H9 (cell line): ENCODE measurements around the gene ETV5. TPM values are rescaled to one million over a fixed set of nuclear protein-coding genes. Genes with fewer than 3 reads are reported as not detected.
A peak's percentile ranks its signal among the peaks of the same experiment; 100 is the strongest.

Experiments used
- DNase-seq: peaks from one replicate; pipeline ENCODE4 v3.0.0-alpha.2; 2017
- H2AFZ ChIP-seq: one replicate; pipeline ENCODE4 v1.6.1; 2013; ENCODE audit warnings: mild to moderate bottlenecking, low read length, control low read depth, moderate library complexity
- H2AK5ac ChIP-seq: 2 replicates; pipeline ENCODE4 v1.6.1; 2013; ENCODE audit warnings: low read length, control low read depth, mixed read lengths; ENCODE audit not compliant: insufficient read length
- H2BK120ac ChIP-seq: one replicate; pipeline ENCODE4 v1.6.1; 2013; ENCODE audit warnings: low read depth, mild to moderate bottlenecking, low read length, control low read depth, inconsistent platforms; ENCODE audit not compliant: poor library complexity, severe bottlenecking
- H2BK12ac ChIP-seq: 2 replicates; pipeline ENCODE4 v1.6.1; 2013; ENCODE audit warnings: low read length, control low read depth, mixed read lengths, low read depth; ENCODE audit not compliant: insufficient read length
- H2BK15ac ChIP-seq: 2 replicates; pipeline ENCODE4 v1.6.1; 2013; ENCODE audit warnings: low read depth, low read length, control low read depth
- H2BK20ac ChIP-seq: one replicate; pipeline ENCODE4 v1.6.1; 2013; ENCODE audit warnings: low read depth, mild to moderate bottlenecking, low read length, control low read depth, inconsistent platforms; ENCODE audit not compliant: poor library complexity, severe bottlenecking
- H2BK5ac ChIP-seq: 2 replicates; pipeline ENCODE4 v1.6.1; 2013; ENCODE audit warnings: low read length, control low read depth, mixed read lengths; ENCODE audit not compliant: insufficient read length
- H3K14ac ChIP-seq: 2 replicates; pipeline ENCODE4 v1.6.1; 2013; ENCODE audit warnings: low read length, control low read depth; ENCODE audit not compliant: insufficient read depth
- H3K18ac ChIP-seq: 2 replicates; pipeline ENCODE4 v1.6.1; 2013; ENCODE audit warnings: low read depth, mild to moderate bottlenecking, mixed read lengths, low read length, control low read depth; ENCODE audit not compliant: insufficient read length
- H3K23ac ChIP-seq: 2 replicates; pipeline ENCODE4 v1.6.1; 2013; ENCODE audit warnings: low read length, control low read depth, mixed read lengths, low read depth; ENCODE audit not compliant: insufficient read length
- H3K23me2 ChIP-seq: 2 replicates; pipeline ENCODE4 v1.6.1; 2013; ENCODE audit warnings: low read depth, mild to moderate bottlenecking, mixed read lengths, low read length, control low read depth; ENCODE audit not compliant: insufficient read length, poor library complexity, severe bottlenecking
- H3K27ac ChIP-seq: 2 replicates; pipeline ENCODE4 v1.5.1; 2013; ENCODE audit warnings: low read length, control low read depth, mixed read lengths, low read depth; ENCODE audit not compliant: insufficient read length
- H3K27me3 ChIP-seq: 2 replicates; pipeline ENCODE4 v1.6.1; 2013; ENCODE audit warnings: low read length, control low read depth, inconsistent platforms; ENCODE audit not compliant: insufficient read depth
- H3K4ac ChIP-seq: 2 replicates; pipeline ENCODE4 v1.6.1; 2013; ENCODE audit warnings: low read depth, mild to moderate bottlenecking, control low read depth, inconsistent platforms, low read length, moderate library complexity
- H3K4me1 ChIP-seq: 2 replicates; pipeline ENCODE4 v1.6.1; 2013; ENCODE audit warnings: low read length, control low read depth, inconsistent platforms; ENCODE audit not compliant: insufficient read depth
- H3K4me2 ChIP-seq: 2 replicates; pipeline ENCODE4 v1.6.1; 2013; ENCODE audit warnings: low read length, control low read depth, mixed read lengths; ENCODE audit not compliant: insufficient read length, insufficient read depth
- H3K56ac ChIP-seq: 2 replicates; pipeline ENCODE4 v1.6.1; 2013; ENCODE audit warnings: low read depth, mild to moderate bottlenecking, mixed read lengths, low read length, control low read depth; ENCODE audit not compliant: insufficient read length
- H3K79me1 ChIP-seq: 2 replicates; pipeline ENCODE4 v1.6.1; 2013; ENCODE audit warnings: low read depth, mild to moderate bottlenecking, moderate library complexity, low read length, control low read depth, inconsistent platforms; ENCODE audit not compliant: insufficient read depth, poor library complexity, severe bottlenecking
- H3K79me2 ChIP-seq: 2 replicates; pipeline ENCODE4 v1.6.1; 2013; ENCODE audit warnings: low read length, control low read depth, inconsistent platforms; ENCODE audit not compliant: insufficient read depth
- H3K9ac ChIP-seq: 2 replicates; pipeline ENCODE4 v1.6.1; 2013; ENCODE audit warnings: low read length, control low read depth, mixed read lengths; ENCODE audit not compliant: insufficient read length; ENCODE audit errors: extremely low read depth
- H3K9me3 ChIP-seq: one replicate; pipeline ENCODE4 v1.6.1; 2013; ENCODE audit warnings: low read depth, low read length, inconsistent platforms; ENCODE audit not compliant: control insufficient read depth
- H3T11ph ChIP-seq: one replicate; pipeline ENCODE4 v1.6.1; 2013; ENCODE audit warnings: mild to moderate bottlenecking, low read length, control low read depth, inconsistent platforms
- H4K20me1 ChIP-seq: one replicate; pipeline ENCODE4 v1.6.1; 2013; ENCODE audit not compliant: control insufficient read depth, insufficient read length, insufficient read depth
- H4K5ac ChIP-seq: 2 replicates; pipeline ENCODE4 v1.6.1; 2013; ENCODE audit warnings: low read depth, mild to moderate bottlenecking, mixed read lengths, low read length, control low read depth; ENCODE audit not compliant: insufficient read length
- H4K8ac ChIP-seq: replicated peaks from 2 replicates; pipeline ENCODE4 v1.6.1; 2013; ENCODE audit warnings: low read length, control low read depth, mixed read lengths, low read depth; ENCODE audit not compliant: insufficient read length
- H4K91ac ChIP-seq: 2 replicates; pipeline ENCODE4 v1.6.1; 2013; ENCODE audit warnings: low read depth, mild to moderate bottlenecking, moderate library complexity, mixed read lengths, low read length, control low read depth; ENCODE audit not compliant: insufficient read length
- H3K27ac Mint-ChIP-seq, 3 experiments: 2 replicates in 2 of 3; 3 replicates in 1 of 3; pipeline ENCODE4 v1.8.0; 2020 to 2021; ENCODE audit warnings: mixed read lengths in 3 of 3, mild to moderate bottlenecking in 1 of 3, moderate library complexity in 1 of 3
- H3K27me3 Mint-ChIP-seq: 2 replicates; pipeline ENCODE4 v1.8.0; 2021; ENCODE audit warnings: low read depth, mild to moderate bottlenecking, moderate library complexity, mixed read lengths
- H3K36me3 Mint-ChIP-seq, 3 experiments: 2 replicates in 2 of 3; 3 replicates in 1 of 3; pipeline ENCODE4 v1.8.0; 2020 to 2021; ENCODE audit warnings: low read depth in 3 of 3, mixed read lengths in 3 of 3; ENCODE audit not compliant: insufficient read depth in 1 of 3
- H3K4me1 Mint-ChIP-seq, 2 experiments: 2 replicates each; pipeline ENCODE4 v1.8.0; 2020; ENCODE audit warnings: mixed read lengths in 2 of 2
- H3K4me3 Mint-ChIP-seq, 2 experiments: 2 replicates in 1 of 2; 3 replicates in 1 of 2; pipeline ENCODE4 v1.8.0; 2020 to 2021; ENCODE audit warnings: mild to moderate bottlenecking in 2 of 2, mixed read lengths in 2 of 2, moderate library complexity in 1 of 2
- H3K9me3 Mint-ChIP-seq, 2 experiments: 2 replicates in 1 of 2; 3 replicates in 1 of 2; pipeline ENCODE4 v1.8.0; 2020; ENCODE audit warnings: mild to moderate bottlenecking in 2 of 2, mixed read lengths in 2 of 2, moderate library complexity in 1 of 2
- WGBS: extraction: QIAGEN DNeasy Blood & Tissue Kit; methylation state at CpG from one replicate; pipeline ENCODE4 v1.1.7; 2013; ENCODE audit warnings: missing lambda C conversion rate, low lambda C conversion rate, mixed read lengths; ENCODE audit not compliant: insufficient read length; ENCODE audit errors: extremely low coverage; 5-methylcytosine and 5-hydroxymethylcytosine counted together
- total RNA-seq: library from RNA; stranded (reverse); gene quantifications from 2 replicates; pipeline ENCODE4 v1.2.1, GENCODE V29; 2021
- TF ChIP-seq, protein P1 (sequence below): fragments of 200-600 bp; sonication (generic); conservative IDR thresholded peaks from 3 replicates; pipeline ENCODE4 v1.8.0; 2021; ENCODE audit warnings: antibody characterized with exemption, mild to moderate bottlenecking

ETV5 gene
- total RNA-seq, 1 experiment from 2014 or later: 7.7 TPM

DNA sequence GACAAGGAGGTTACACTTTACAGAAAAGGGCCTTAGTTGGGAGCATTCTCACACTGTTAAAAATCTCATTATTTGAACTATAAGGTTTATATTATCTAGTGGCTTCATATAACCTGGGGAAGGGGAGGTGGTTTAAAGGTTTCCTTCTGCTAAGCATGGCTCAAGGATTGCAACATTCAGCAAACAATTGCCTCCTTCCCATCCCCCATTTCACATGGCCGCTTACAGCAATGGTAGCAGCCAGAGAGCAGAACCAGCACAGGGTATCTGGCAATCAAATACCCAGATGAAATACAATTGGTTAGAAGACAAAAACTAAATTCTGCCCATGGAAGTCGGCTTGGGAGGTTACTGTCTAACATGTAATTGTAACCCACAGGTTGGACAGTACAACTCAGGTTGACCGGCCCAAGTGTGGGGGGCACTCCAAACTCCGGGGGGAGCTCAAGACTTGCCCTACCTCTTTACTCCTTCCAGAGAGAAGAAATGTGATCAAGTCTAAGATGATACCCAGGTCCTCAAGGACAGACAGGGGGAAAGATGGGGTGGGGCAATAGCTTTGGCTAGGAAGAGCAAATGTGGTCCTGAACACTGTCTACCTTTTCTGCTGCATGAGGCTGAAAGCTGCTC is 15.5 kb downstream of the ETV5 start:
- Histone ChIP-seq H3K14ac (no peak overlapping the region), H3K4me1 (peaks cover 10% of the 10 kb centered on the region; the same call in 1 of the 2 replicates), H3K27ac (no peak overlapping the region), H4K8ac (no peak overlapping the region), H3K9me3 (no peaks in the 10 kb centered on the region), H2BK15ac (no peak overlapping the region), H3T11ph (no peak overlapping the region), H3K23ac (no peak overlapping the region), H3K9ac (no peak overlapping the region), H2BK12ac (no peak overlapping the region), H2AFZ (no peak overlapping the region), H2BK20ac (no peak overlapping the region), H3K27me3 (no peaks in the 10 kb centered on the region; the same call in 1 of the 2 replicates), H3K79me2 (no peaks in the 10 kb centered on the region), H3K79me1 (no peaks in the 10 kb centered on the region), H3K23me2 (peaks cover 4% of the 10 kb centered on the region), H2BK5ac (no peak overlapping the region), H3K4me2 (no peak overlapping the region), H2BK120ac (no peak overlapping the region), H3K56ac (no peak overlapping the region), H3K18ac (no peak overlapping the region), H4K20me1 (no peaks in the 10 kb centered on the region), H4K91ac (no peak overlapping the region), H4K5ac (no peak overlapping the region), H2AK5ac (no peak overlapping the region), H3K4ac (no peak overlapping the region)
- Mint-ChIP-seq H3K9me3 (no peaks in the 10 kb centered on the region), H3K4me3 (no peak overlapping the region), H3K4me1 (peaks cover 33 to 36% of the 10 kb centered on the region in 2 experiments), H3K27ac (peak overlapping the region in 1 of 3 experiments; percentile 16; a peak in 1 of 7 replicates), H3K36me3 (peaks cover 0 to 16% (median 0%) of the 10 kb centered on the region in 3 experiments; a peak in 3 of 7 replicates), H3K27me3 (peaks cover 45% of the 10 kb centered on the region)
- WGBS: no CpG with 5 or more reads among the region's 4 CpGs
- no peak for DNase-seq
- TF ChIP-seq, protein P1, sequence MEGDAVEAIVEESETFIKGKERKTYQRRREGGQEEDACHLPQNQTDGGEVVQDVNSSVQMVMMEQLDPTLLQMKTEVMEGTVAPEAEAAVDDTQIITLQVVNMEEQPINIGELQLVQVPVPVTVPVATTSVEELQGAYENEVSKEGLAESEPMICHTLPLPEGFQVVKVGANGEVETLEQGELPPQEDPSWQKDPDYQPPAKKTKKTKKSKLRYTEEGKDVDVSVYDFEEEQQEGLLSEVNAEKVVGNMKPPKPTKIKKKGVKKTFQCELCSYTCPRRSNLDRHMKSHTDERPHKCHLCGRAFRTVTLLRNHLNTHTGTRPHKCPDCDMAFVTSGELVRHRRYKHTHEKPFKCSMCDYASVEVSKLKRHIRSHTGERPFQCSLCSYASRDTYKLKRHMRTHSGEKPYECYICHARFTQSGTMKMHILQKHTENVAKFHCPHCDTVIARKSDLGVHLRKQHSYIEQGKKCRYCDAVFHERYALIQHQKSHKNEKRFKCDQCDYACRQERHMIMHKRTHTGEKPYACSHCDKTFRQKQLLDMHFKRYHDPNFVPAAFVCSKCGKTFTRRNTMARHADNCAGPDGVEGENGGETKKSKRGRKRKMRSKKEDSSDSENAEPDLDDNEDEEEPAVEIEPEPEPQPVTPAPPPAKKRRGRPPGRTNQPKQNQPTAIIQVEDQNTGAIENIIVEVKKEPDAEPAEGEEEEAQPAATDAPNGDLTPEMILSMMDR: no peak
